GM21717 (cell line): ENCODE data around the gene KCNAB2.

ENCODE experiments used
- ATAC-seq: cut with Tn5 transposase; IDR thresholded peaks from one replicate; pipeline ENCODE4 v1.9.1; 2021; ENCODE audit warnings: mild to moderate bottlenecking, moderate library complexity; ENCODE audit not compliant: unreplicated experiment

KCNAB2 gene

DNA sequence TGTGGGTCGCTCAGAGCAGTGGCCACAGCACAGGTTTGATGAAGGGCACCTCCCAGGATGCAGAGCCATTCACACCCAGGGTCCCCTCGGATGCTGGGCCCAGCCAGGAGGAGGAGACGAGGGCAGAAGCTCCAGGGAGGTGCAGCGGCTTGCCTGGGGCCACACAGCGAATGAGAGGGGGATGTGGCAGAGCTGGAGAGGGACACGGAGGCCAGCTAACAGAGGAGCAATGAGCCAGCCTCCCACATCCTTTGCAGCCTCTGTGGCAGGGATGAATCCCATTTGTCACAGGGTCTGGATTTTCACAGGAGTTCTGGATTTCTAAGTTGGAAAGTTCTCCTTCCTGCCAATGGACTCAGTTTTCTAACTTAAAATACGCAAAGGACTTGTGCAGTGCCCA, 98.5 kb downstream of the KCNAB2 start:
- no peak for ATAC-seq

- no peak for ATAC-seq
Measured at GRCh38 chr1:6144647-6145395, 99.1 kb downstream of the KCNAB2 start.

DNA sequence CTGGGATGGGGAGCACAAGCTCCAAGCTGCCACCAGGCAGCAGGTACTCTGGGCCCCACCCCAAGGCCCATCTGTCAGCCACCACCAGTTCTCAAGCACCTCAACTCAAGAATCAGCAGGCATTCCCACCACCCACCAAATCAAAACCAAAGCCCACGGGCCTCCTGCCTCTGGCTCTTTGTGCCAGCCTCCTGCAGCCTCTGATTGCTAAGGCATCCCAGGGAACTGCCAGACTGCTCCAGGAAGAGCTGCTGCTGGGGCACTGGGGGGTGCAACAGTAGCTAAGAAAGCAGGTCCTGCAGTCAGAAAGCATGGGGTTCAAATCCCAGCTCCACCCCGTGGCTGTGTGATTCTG, 99.7 kb downstream of the KCNAB2 start:
- no peak for ATAC-seq

DNA sequence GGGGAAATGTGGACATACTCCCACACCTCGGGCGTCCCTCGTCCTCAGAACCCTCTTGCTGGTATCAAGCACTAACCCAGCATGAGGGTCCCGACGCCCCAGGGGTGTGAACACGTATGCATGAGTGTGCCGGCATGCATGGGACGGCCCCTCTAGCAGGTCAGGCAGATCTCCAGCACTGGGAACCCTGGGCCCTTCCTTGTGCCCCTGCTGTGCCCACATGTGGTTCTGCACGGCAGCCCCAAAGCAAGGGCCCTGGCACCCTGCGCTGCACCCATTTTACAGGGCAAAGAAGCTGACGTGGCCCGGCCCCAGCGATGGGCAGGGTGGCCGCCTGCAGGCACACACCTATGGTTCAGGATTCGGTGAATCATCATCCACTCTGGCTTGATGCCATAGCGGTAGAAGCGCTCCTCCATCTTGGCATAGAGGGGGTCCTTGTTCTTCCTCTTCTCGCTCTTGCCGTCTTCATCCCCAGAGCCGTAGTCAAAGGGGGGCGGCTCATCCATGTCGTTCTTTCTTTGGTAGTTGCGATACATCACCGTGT, 100.2 kb downstream of the KCNAB2 start:
- no peak for ATAC-seq

DNA sequence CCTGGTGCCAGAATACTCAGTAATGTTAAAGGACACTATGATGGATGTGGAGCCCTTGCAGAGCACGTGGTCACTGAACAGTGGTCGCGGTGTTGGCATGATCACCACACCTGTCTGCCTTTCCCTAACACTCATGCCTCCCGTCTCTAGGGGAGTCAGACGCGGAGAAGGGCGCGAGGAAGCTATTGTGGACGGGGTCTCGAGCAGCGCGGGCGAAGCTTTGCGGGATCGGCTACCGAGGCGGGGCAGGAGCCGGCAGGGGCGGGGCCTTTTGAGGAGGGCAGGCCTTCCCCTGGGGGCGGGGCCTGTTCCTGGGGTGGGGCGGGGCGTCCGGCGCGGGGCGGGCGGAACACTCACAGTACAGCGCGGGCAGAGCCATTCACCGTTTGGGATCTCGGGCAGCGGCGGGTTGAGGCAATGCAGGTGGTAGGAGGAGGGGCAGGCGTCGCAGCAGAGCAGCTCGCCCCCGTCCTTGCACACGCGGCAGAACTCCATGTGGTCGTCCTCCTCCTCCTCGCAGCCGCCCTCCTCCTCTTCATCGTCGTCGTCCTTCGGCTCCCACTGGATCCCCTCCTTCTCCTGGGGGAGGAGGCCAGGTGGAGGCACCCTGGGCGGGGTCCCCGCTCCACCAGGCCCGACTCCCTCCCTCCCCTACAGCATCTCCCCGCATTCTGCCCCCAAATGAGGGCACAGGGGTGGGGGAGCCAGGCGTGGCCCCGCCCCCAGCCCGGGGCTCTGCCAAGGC, 103.0 kb downstream of the KCNAB2 start:
- ATAC-seq = no peak

DNA sequence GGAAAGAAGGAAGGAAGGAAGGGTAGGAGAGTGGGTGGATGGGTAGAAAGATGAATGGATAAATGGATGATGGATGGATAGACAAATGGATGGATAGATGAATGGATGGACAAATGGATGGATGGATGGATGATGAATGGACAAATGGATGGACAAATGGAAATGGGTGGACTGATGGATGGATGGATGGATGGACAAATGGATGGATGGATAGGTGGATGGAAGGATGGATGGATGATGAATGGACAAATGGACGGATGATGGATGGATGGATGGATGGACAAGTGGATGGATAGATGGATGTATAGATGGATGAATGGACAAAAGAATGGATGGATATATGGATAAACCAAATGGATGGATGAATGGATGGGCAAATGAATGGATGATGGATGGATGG, 103.9 kb downstream of the KCNAB2 start:
- ATAC-seq = no peak

GRCh38 chr1:6150006-6150938, 104.6 kb downstream of the KCNAB2 start:
- ATAC-seq = no peak
